ENCODE data around the gene LRR1.
"Not testable (repeated sequence)": the region's sequence is repeated elsewhere in the genome, so short reads cannot be mapped to it uniquely, and the experiment has no call there.

The LRR1 gene

DNA sequence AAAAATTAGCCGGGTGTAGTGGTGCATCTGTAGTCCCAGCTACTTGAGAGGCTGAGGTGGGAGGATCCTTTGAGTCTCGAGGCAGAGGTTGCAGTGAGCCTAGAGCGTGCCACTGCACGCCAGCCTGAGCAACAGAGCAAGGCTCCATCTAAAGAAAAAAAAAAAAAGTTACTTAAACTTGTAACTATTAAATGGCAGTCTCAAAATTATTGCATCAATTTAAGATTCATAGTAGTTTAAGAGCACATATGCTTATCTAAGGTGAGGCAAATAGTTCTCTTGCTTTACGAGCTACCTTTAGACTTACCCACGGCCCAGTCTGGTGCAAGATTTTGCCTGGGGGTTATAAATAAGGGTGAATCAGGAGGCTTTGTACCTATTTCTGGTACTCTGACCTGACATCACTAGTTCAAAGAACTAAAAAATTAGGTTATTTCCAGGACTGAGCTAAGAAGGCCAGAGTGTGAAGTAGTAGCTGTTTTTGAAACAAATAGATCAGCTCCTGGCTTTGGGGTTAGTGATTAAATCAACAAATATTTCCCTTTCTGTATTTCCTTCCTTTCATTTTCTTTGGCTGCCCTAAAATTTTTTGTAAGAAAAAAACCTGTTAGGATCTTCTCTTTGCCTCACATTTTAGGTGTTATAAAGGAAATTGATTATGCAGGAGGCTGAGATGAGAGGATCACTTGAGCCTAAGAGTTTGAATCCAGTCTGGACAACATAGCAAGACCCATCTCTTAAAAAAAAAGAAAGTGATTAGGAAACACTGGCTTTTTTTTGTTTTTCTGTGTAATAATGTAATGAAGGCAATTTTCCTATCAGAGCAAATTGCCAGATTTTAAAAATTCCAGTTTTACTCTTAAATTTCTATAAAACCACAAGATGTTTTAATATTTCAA is 25.4 kb downstream of the LRR1 start:
- no peak for DNase-seq (ENCODE audit: low read depth in 2 of 2)

DNA sequence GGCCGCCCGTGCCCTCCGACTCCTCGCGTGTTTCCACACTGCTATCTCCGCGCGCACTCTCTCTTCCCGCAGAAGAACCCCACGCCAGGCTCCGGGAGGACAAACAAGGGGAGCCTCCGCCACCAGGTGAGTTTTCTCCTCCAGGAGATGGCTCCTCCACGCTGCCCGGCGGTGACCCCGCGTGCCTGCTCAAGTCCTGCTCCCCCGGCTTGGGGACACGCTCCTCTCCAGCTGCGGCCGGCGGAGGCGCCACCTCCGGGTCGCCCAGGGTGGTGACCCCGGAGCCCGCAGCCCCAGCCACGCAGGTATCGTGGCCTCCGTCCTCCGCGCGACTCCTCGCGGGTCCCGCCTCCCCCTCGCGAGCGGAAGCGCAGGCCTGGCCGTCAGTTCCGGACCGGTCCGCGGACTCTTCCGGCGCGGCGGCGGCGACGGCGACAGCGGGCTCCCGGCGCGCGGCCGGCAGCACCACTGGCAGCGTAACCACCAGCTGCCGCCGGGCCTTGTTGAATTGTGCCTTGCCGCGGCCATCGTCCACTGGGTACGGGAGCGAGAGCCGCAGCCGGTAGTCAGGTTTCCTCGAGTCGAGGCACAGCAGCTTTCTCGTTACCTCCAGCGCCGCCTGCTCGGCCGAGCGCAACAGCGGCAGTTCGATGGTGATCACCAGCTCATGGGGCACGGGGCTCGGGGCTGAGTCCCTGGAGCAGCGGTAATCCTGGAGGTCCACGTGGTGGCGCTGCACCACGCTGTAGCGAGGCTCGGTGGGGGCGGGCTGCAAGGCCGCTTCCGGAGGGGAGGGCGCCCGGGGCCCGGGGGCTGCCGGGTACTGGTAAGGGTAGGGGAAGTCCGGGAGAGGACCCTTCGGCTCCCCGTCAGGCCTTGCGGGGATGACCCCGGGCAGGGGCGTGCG is 35.2 kb downstream of the LRR1 start:
- peak; percentile 89 to 93 for DNase-seq (ENCODE audit: low read depth in 2 of 2)

DNA sequence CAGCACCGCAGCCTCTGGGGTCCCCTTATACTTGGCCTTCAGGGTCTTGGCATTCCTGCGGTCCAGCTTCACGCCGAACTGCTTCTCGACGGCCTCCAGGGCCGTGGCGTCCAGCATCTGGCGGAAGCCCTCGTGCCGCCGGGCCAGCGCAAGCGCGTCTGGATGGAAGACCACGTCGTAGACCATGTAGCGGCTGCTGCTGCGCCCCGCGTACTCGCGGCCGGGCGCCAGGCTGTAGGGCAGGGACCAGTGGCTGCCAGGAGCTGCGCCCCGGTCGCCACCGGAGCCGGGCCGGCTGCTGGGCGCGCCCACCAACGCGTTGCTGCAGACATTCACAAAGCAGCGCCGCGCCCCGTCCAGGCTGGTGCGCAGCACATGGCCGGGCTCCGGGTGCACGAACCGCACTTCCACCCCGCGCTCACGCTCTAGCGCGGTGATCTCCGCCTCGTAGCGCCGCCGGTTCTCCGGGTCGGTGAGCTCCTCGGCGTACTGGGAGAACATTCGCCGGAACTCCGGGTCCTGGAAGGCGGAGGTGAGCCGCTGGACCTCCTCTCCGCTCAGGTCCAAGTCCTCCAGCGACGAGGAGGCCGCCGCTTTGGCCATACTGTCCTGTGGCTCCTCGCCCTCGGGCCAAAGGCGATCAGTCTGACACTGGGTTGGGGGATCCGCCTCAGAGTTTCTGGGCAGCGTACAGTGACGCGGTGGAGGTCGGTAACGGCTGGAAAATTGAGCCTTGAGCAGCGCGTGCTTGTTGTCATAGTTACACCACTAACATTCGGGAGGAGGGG is 36.0 kb downstream of the LRR1 start, which contains the start of gene DNAAF2:
Gene DNAAF2 (minus strand): TSS at position 698 of the 788 bp plus-strand sequence. CDS start 95 bp downstream, at position 603.
- peak; percentile 31 to 38 for DNase-seq (ENCODE audit: low read depth in 2 of 2)

DNA sequence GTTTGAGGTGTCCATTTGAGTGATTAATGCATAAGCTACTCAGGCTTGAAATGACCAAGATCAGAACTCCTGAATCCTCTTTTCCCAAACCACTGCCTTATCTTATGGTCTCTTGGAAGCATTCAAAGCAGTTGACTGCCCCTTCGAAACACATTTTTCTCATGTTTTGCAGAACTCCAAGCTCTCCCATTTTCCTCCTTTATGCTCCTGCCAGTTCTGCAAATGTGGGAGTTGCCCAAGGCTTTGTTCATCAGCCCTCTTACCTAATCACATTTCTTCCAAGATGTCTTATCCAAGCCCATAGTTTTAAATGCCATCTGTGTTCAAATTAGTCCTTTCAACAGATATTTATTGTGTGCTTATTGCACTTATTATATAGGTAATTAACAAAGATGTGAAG is 38.1 kb downstream of the LRR1 start:
- no peak for DNase-seq (ENCODE audit: low read depth in 2 of 2)

DNA sequence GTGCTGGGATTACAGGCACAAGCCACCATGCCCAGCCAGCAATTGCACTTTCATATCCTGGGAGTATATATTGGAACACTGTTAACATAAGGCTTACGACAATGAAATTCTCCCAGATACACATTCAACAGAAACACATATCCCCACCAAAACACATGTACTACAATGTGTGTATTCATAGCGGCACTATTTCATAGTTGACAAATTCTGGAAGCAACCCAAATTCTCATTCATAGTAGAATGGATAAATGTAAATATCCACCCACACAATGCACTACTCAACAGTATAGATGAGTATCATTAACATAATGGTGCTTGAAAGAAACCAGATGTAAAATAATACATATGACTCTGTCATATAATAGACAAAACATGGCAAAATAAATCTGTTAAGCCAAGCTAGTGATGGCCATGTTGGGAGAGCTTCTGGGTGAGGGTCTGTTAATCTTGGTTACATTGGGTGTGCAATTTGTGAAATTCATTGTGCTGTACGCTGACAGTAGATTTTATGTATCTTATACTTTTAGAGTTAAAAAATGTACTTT is 38.9 kb downstream of the LRR1 start:
- no peak for DNase-seq (ENCODE audit: low read depth in 2 of 2)

DNA sequence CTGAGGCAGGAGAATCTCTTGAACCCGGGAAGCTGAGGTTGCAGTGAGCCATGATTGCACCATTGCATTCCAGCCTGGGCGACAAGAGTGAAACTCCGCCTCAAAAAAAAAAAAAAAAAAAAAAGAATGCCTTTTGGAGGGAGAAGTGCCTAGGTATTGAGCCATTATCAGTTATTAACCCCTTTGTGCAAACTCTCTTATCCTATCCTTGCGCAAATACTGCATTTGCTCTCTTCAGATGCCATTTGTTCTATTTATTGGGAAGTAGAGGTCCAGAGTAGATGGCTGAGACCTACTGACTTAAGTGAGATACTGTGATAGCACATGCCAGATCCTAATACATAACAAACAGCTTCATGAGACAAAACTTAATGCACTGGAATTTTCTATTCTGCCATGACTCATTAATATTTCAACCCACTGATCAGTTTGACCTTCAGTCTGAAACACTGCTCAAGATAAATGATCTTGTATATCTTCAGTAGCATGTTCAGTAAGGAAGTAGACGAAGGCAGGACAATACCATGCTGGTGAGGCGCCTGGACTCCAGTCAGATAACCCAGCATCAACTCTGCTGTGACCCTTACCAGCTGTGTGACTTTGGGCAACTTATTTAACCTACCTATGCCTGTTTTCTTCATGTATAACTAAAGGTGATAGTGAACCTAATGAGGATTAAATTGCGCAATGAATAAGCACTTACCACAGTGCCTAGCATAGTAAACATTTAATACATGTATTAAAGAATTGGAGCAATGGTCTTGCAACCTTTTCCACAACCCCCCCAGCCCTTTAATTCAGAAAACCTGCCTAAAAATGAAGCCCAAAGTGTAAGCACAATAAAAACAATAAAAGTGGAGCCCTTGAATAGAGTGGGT is 42.0 kb downstream of the LRR1 start:
- no peak for DNase-seq (ENCODE audit: low read depth in 2 of 2)

DNA sequence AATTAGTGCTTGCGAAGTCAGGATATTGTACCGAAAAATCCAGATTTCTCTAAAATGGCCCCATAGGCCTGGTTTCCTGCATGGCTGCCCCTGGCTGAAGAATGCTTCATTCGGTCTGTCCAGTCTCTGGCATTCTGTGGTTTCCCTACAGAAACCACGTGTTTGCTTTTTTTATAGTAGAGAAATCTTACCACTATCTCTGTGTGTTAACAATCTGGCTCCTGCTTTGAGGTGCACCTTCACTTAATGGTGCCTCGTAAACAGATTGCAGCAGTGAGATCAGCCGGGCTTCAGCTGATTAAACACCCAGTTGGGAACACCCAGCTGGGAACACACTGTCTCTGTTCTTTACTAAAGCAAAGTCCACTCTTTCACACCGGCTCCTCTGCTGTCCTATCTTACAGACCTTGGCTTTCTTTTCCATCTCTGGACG is 43.0 kb downstream of the LRR1 start:
- no peak for DNase-seq (ENCODE audit: low read depth in 2 of 2)

DNA sequence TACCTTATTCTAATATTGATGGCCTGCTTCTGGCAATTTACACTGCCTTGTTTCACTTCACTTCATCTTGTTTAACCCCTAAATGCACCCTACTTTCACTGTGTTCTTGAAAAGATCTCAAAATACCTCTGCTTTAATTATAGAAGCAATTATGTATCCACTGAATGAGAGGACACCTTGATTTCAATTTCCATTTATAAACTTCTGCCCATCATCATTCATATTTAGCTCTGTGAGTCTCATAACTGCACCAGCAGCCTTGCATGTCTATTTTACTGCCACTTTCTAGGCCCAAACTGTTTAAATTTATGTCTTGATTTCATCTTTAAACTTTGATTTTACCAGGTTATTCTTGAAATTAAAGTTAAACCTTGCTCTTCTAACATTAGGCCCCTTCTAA is 43.4 kb downstream of the LRR1 start:
- no peak for DNase-seq (ENCODE audit: low read depth in 2 of 2)

DNA sequence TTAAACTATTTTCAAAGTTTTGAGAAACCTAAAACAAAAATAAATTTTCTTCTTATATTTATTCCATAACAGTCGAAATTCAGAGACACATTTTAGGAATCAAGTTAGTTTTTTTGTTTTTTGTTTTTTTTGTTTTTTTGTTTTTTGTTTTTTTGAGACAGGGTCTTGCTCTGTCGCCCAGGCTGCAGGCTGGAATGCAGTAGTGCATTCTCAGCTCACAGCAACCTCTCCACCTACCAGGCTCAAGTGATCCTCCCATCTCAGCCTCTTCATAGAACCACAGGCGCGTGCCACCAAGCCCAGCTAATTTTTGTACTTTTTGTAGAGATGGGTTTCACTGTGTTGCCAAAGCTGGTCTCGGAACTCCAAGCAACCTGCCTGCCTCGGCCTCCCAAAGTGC is 54.8 kb downstream of the LRR1 start:
- DNase-seq (ENCODE audit: low read depth in 2 of 2), result no peak

DNA sequence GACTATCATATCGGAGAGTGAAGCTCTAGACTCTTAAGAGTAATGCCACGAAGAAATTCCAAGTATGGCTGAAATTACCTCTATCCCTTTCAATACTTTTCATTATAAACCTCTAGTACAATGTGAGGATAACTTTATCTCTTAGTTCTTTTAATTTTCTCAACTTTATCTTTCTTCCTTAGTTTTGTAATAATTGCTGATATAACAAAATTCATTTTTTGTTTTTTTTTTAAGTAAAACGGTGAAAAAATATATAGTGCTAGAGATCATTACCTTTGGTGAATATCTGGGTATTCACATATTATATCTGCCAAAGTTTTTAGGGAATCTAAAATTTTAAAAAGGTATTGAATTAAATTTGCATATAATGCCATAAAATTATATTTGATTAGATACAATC is 55.8 kb downstream of the LRR1 start:
- DNase-seq (ENCODE audit: low read depth in 2 of 2), result no peak

DNA sequence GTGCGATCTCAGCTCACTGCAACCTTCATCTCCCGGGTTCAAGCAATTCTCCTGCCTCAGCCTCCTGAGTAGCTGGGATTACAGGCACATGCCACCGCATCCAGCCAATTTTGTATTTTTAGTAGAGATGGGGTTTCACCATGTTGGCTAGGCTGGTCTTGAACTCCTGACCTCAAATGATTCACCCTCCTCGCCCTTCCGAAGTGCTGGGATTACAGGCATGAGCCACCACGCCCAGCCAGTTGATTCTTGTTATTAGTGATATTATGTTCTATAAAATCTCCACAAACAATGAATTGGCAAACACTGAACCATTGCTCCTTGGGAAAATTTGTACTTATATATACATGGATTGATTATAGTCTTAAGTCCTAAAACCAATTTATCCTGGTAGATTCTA is 58.8 kb downstream of the LRR1 start:
- DNase-seq (ENCODE audit: low read depth in 2 of 2), result not testable (repeated sequence)

DNA sequence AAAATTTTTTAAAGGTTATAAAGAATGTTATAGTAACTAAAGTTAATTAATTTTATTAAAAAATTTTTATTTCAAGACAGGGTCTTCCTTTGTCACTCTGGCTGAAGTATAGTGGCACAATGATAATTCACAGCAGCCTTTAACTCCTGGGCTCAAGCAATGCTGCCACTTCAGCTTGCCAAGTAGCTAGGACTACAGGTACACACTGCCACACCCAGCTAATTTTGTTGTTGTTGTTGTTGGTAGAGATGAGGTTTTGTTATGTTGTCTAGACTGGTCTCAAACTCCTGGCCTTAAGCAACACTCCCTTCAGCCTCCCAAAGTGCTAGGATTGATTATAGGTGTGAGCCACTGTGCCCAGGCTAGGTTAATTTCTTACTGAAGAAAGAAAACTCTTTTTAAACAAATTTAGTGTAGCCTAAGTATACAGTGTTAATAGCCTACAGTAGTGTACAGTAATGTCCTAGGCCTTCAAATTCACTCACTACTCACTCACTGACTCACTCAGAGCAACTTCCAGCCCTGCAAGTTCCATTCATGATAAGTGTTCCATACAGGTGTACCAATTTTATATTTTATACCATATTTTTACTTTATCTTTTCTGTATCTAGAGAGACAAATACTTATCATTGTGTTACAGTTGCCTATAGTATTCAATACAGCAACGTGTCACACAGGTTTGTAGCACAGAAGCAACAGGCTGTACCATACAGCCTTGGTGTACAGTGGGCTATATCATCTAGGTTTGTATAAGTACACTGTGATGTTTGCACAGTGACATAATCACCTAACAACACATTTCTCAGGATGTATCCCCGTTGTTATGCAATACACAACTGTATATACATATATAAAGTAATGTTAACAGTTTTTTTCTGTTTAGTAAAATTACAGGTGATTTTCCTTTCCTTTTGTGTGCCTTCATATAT is 61.1 kb downstream of the LRR1 start:
- DNase-seq (ENCODE audit: low read depth in 2 of 2), result no peak

All from stimulated activated CD8-positive, alpha-beta memory T cell treated with anti-CD3 and anti-CD28 coated beads, Interleukin-15, amount 100 ng/mL, for 48 hours (primary cell).